DMS 273 treated with DMSO at 0.1 percent for 48 hours (cell line): ENCODE data around the gene GNAL.
"Not testable (repeated sequence)": the region's sequence is repeated elsewhere in the genome, so short reads cannot be mapped to it uniquely, and the experiment has no call there.

Experiments
- DNase-seq: peaks from one replicate; lab custom pipeline; 2025; lab: John Stamatoyannopoulos, UW

GNAL gene

DNA sequence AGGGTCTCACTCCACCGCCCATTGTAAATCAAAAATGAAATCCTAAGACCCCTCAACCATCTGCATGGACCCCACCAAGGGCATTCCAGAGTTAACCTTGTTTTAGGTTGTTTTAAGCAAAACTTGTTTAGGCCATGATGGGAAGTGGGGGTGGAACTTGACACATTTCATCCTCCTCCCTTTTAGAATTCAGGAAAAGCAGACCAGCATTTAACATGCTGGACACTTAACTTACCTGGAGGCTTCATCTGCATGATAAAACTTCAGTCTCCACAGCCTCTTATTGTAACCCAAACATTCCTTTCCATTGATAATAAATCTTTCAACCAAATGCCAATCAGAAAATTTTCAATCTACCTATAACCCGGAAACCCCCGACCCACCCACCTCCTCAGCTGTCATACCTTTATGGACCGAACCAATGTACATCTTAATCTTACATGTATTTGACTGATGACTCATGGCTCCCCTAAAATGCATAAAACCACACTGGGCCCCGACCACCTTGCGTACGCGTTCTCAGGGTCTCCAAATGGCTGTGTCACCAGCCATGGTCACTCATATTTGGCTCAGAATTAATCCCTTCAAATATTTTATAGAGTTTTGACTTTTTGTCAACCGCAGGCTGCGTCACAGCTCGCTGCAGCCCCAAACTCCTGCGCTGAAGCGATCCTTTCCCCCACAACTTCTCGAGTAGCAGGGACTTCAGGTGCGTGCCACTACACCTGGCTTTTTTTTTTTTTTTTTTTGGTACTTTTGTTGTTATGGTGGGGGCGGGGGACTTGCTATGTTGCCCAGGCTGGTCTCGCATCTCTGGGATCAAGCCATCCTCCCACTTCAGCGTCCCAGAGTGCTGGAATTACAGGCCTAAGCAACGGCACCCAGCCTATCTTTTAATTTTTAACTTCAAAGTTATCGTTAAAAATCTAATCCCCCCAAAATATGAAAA, 218.1 kb downstream of the GNAL start:
- no peak for DNase-seq

DNA sequence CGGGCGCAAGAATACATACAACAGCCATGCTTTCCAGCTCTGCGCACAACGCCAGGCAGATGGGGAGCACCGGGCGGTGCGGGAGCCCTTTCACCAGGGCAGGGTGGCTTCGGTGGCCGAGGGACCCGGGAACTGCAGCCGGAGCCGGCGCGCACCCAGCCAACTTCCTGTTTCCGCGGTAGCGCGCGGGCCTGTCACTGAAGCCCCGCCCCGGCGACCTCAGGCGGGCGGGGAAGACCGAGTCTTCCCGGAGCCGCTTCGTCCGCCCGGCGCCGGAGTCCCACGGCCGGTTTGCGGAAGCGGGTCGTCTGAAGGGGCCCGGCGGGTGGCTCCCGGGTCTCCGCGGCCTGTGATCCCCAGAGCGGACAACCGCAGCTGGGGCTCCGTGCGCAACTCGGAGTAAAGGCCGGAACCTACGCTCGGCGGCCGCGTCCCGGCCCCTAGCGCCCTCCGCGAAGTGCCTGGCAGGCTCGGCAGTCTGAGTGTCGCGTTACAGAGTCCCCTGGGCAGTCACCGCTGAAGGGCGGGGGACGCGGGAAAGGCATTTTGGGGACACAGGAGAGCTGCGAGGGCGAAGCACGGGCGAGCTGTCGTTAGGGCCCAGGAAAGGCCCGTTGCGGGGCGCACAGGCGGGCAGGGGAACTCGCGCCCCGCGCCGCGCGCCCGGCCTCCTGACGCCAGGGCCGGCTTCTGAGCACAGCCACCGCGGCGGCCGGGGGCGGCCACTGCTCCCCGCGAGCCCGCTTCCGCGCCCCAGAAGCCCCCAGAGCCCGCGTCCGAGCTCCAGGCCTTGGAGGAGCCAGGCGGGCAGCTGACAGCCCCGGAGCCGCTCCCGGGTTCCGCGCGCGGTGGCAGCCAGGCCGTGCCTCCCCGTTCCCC, 219.4 kb downstream of the GNAL start, which contains the start of gene MPPE1:
Gene MPPE1 (minus strand): TSS at position 136 of the 879 bp plus-strand sequence. CDS start 11,053 bp downstream, outside the sequence.
- peak; percentile 65 for DNase-seq

DNA sequence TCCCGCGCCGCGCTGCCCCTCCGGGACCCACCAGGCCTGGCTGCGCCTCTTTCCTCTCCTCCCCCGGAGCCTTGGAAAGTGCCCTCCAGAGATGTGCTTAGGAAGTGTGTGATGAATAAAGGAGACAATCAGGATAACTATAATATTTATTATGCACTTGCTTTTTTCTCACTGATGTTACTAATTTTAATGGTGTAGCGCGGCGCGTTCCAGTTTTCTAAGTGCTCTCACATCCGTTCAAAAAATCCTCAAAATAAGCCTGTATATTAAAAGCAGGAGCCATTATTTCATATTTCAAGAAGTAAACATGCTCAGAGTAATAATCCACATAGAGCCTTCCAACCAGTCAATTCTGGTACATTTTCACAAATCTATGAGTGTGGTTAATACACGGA, 220.0 kb downstream of the GNAL start:
- no peak for DNase-seq

DNA sequence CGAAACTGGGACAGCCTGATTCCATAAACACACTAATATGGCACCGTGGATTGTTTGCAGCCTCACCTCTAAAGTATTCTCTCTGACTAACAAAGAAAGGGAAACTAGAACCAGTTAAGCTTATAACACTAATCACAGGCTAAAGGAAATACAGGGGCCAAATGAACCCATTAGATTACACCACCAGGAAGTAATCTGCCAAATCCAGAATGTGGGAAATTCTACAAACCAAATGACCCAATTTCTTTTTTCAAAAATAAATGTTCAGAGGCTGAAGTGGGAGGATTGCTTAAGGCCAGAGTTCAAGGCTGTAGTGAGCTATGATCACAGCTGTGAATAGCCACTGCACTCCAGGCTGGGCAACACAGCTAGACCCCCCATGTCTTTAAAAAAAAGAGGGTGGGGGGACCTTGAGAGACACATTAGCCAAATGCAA, 220.5 kb downstream of the GNAL start:
- no peak for DNase-seq

DNA sequence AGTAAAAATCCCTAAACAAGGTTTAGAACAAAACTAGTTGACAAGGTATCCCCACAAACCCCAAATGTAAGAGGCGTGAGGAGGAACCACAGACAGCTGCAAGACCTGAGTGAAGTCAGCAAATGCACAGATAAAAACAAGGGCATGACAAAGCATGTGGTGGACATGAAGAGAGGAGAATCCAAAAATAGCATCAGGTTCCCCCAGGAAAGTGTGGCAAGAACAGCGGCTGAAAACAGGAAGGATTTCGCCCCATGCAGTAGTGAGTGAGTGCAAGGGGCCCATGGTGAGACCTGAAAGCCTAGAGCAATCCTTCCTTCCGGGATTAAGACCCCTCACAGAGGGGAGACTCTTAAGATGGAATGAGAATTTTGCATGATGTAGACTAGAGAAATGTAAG, 227.8 kb downstream of the GNAL start:
- DNase-seq, result not testable (repeated sequence)

DNA sequence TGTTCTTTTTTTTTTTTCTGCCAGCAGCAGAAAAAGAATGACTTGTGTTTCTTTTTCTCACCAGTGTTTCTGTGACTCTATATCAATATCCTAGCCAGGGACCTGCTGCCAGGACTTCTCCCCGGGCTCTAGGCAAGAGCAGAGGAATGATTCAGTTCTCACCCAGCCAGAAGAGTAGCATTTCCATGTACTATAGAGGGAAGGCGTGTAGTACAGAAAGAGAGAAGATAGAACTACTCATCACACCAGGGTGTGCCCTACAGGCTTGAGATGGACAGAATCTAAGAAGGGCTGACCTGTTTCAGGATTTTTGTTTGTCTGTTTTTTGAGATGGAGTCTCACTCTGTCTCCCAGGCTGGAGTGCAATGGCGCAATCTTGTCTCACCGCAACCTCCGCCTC, 230.5 kb downstream of the GNAL start:
- DNase-seq, result not testable (repeated sequence)

- no peak for DNase-seq
These were observed 234.4 kb downstream of the GNAL start for GRCh38 chr18:11923450-11923849.

DNA sequence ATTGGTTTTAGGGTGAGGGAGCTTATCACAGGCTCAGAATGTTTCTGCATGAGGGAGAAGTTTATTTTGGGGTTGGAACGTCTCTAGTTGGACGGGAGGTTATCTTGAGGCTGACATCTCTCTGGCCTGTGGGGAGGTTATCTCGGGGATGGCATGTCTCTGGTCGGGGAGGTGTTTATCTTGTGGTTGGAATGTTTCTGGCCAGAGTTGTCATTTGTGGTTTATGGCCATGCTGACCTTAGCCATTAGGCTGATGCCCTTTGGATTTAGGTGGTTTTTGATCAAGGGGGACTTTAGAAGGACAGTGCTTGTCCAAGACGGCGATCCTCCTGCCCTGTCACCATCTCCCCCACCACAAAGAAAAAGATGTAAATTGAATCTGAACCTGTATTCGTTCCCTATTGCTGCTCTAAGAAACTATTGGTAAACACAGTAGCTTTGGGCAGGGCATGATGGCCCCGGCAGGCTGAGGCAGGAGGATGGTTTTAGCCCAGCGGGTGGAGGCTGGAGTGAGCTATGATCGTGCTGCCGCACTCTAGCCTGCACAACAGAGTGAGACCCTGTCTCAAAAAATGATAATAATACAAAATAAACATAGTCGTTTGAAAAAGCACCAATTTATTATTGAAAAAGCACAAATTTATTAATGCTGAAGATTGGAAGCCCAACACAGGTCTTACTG, 236.9 kb downstream of the GNAL start:
- no peak for DNase-seq

DNA sequence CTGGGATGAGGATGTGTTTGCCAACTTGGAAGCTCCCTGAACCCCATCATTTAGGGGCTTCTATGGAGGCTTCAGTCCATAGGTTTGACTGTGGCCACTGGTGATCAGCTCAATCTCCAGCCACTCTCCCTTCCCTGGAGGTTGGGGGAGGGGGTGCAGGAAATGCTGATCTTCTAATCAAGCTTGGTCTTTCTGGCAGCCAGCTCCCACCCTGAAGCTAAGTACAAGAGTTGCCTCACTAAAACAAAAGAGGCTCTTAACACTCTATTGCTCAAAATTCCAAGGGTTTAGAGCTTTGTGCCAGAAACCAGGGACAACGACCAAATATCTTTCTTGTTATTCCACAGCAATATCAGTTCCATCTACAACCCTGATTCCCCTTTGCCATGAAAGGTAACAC, 238.4 kb downstream of the GNAL start:
- no peak for DNase-seq

DNA sequence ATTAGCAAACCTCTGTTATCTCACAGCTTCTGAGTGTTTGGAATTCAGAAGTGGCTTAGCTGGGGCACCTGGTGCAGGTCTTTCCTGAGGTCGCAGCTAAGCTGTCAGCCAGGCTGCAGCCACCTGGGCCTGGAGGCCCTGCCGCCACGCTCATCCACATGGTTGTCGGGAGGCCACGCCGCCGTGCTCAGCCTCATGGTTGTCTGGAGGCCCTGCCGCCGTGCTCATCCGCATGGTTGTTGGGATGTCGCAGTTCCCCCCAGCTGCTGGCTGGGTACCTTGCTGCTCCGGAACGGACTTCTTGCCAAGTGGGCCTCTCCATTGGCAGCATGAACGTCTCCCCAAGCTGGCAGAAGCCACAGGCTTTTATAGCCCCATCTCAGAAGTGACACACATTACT, 243.3 kb downstream of the GNAL start:
- DNase-seq, result no peak
